Lower leg skin (tissue), 4 donors: Measurements from ENCODE around the gene KRTAP10-6. TPM values are rescaled to one million over a fixed set of nuclear protein-coding genes. Genes with fewer than 3 reads are reported as not detected.

Experiments
- DNase-seq, 2 donors: peaks; one replicate each; pipeline ENCODE4 v3.0.0-alpha.2; 2019; ENCODE audit warnings: low spot score in 2 of 2
- H3K4me3 ChIP-seq: fragments of 200-600 bp; sonication (generic); 2 replicates; pipeline ENCODE4 v1.5.1; 2017; ENCODE audit warnings: mild to moderate bottlenecking, low read depth; ENCODE audit not compliant: poor library complexity, severe bottlenecking
- POLR2A ChIP-seq, 2 donors: fragments of 450-650 bp; IDR thresholded peaks; one replicate each; pipeline ENCODE4 v1.6.1; 2016 to 2017; ENCODE audit warnings: antibody characterized with exemption in 2 of 2, mild to moderate bottlenecking in 1 of 2, moderate library complexity in 1 of 2
- WGBS, 2 donors: methylation state at CpG; one replicate each; pipeline ENCODE4 v1.1.5; 2018; 5-methylcytosine and 5-hydroxymethylcytosine counted together
- intact Hi-C: fragments of 100-400 bp; cut with DNase I; formaldehyde crosslinking; loops from one replicate; pipeline ENCODE4 v1.15.0; 2023; ENCODE audit warnings: low total_unique reads
- total RNA-seq, 4 donors: library from RNA; depleted of rRNA; stranded (reverse); fragments of >200 nt; gene quantifications; one replicate each; pipeline ENCODE4 v1.1.0, GENCODE V29; 2016
- TF ChIP-seq, protein P1 (sequence below), 3 donors: fragments of 450-650 bp; IDR thresholded peaks; one replicate each; pipeline ENCODE4 v1.5.1; 2016; ENCODE audit warnings: antibody characterized with exemption in 3 of 3, mild to moderate bottlenecking in 3 of 3, moderate library complexity in 2 of 3

KRTAP10-6 gene
- total RNA-seq, 4 donors from 2014 or later: 1.3 TPM; not detected in 3

DNA sequence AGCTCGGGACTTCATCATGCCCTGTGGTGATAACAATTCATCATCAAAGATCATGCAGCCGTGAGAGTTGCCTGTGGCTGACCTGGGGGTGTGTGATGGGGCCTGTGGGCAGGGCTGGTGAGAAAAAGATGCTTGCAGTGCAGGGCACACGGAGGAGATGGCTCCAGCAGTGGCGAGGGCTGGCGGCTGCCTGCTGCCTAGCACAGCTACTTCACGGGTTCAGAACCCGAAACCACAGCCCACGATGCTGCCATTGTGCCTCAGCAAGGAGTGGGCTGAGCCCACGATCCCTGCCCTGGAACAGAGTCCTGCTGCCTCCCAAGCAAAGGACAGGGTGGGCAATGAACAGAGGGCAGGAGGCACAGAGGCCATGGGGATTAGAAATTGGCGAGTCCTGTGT lies 34.0 kb upstream of the KRTAP10-6 start:
- TF ChIP-seq, protein P1, sequence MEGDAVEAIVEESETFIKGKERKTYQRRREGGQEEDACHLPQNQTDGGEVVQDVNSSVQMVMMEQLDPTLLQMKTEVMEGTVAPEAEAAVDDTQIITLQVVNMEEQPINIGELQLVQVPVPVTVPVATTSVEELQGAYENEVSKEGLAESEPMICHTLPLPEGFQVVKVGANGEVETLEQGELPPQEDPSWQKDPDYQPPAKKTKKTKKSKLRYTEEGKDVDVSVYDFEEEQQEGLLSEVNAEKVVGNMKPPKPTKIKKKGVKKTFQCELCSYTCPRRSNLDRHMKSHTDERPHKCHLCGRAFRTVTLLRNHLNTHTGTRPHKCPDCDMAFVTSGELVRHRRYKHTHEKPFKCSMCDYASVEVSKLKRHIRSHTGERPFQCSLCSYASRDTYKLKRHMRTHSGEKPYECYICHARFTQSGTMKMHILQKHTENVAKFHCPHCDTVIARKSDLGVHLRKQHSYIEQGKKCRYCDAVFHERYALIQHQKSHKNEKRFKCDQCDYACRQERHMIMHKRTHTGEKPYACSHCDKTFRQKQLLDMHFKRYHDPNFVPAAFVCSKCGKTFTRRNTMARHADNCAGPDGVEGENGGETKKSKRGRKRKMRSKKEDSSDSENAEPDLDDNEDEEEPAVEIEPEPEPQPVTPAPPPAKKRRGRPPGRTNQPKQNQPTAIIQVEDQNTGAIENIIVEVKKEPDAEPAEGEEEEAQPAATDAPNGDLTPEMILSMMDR (IDR thresholded peaks at IDR 0.05): no peak
- no peak for TF ChIP-seq POLR2A (IDR thresholded peaks at IDR 0.05)
- intact Hi-C loops: no loop called here
- no peak for DNase-seq
- H3K4me3 ChIP-seq: no peak overlapping the region
- WGBS, 2 donors: 71 to 76% methylated on average over 10 of the region's 10 CpGs

DNA sequence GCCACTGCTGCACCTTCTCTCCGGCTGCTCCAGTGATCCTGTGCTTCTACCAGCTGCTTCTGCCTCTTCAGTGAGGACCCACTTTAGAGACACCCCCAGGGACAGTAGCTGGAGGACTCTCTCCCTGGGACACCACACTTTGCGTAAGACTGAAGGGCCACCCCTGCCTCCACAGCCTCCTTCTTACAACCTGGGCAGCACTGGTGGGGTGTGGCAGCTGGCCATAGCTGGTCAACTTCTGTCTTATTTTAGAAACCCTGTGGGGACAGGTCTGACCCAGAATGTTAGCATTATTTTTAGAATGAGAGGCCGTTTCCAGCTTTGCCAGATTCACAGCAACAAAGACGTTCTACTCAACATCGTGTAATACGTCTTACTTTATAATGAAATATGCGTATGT lies 33.5 kb upstream of the KRTAP10-6 start:
- H3K4me3 ChIP-seq: no peak overlapping the region
- DNase-seq: no peak
- WGBS, 2 donors: 86 to 89% methylated on average over 7 of the region's 7 CpGs
- intact Hi-C loops: no loop called here
- no peak for TF ChIP-seq POLR2A (IDR thresholded peaks at IDR 0.05)
- TF ChIP-seq, protein P1 (IDR thresholded peaks at IDR 0.05): no peak

DNA sequence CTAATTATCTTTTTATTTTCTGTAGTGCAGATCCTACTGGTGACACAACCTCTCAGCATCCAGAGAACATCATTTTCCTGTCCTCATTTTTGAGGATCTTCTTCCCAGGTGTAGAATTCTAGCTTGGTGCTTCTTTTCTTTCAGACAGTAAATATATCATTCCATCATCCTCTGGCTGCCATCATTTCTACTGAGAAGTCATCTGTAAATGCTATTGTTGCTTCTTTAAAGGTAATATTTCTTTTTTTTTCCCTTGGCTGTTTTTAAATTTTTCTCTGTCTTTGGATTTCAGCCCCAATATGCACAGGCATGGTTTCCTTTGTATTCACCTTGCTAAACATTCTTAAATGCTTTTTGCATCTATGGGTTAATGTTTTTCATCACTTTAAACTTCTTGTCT lies 31.3 kb upstream of the KRTAP10-6 start:
- no peak overlapping the region for H3K4me3 ChIP-seq
- TF ChIP-seq POLR2A (IDR thresholded peaks at IDR 0.05): no peak
- TF ChIP-seq, protein P1 (IDR thresholded peaks at IDR 0.05): no peak
- DNase-seq: no peak
- intact Hi-C loops: no loop called here

DNA sequence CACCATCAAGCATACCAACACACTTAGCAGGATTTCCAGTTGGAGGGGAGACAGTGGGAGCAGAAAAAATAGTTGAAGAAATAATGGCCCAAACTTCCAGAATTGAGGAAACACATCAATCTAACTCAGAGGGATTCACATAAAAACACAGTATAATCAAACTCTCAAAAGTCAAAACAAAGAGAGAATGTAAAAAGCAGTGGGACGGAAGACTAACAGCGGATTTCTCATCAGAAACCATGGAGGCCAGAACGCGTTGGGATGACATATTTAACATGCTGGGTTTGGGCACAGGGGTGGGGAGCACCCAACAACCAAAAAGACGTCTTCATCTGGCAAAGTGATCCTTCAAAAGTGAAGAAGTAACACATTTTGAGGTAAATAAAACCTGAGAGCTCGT lies 27.6 kb upstream of the KRTAP10-6 start:
- TF ChIP-seq, protein P1 (IDR thresholded peaks at IDR 0.05): no peak
- TF ChIP-seq POLR2A (IDR thresholded peaks at IDR 0.05): no peak
- WGBS, 2 donors: 89 to 90% methylated on average over 6 of the region's 6 CpGs
- intact Hi-C loops: no loop called here
- no peak overlapping the region for H3K4me3 ChIP-seq
- DNase-seq: no peak

DNA sequence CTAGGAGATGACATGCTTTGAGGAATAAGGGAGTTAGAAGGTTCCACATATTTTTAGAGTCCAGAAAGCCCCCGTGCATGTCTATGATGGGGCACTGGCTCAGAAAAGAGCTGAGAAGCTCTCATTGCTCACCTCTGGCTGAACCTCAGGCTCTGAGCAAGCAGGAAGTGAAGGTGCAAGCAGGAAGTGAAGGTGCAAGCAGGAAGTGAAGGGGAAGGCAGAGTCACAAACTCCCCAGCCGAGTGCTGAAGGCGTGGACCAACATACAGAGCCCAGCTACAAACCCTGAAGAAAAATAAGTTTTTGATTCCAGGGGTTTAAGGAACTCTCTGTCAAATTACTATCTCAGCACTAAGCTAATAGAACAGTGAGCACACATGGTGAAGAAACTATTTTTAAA lies 26.6 kb upstream of the KRTAP10-6 start:
- DNase-seq: no peak
- intact Hi-C loops: no loop called here
- no peak overlapping the region for H3K4me3 ChIP-seq
- WGBS, 2 donors: 69 to 70% methylated on average over 3 of the region's 3 CpGs
- TF ChIP-seq, protein P1 (IDR thresholded peaks at IDR 0.05): no peak
- TF ChIP-seq POLR2A (IDR thresholded peaks at IDR 0.05): no peak

DNA sequence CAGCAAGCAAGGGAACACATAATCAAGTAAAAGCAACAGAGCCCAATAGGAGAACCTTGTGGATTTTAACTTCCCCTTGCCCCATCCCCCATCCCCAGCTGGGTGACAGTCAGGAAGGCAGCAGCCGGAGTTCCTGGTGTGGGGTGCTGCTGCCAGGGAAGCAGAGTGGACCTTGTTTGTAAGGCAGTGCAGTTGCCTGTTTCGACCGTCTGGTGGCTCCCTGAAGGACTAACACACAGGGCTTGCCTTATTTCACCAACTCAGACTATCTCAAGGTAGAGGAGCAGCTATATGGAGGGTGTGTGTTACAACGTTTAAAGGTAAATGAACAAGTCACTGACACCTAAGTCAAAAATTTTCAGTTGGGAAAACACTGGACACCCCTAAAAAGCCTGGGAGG lies 26.2 kb upstream of the KRTAP10-6 start:
- DNase-seq: no peak
- no peak overlapping the region for H3K4me3 ChIP-seq
- TF ChIP-seq, protein P1 (IDR thresholded peaks at IDR 0.05): no peak
- WGBS, 2 donors: 46 to 48% methylated on average over 4 of the region's 4 CpGs
- intact Hi-C loops: no loop called here
